HepG2 (cell line): ENCODE results near the gene ECD. TPM values are rescaled to one million over a fixed set of nuclear protein-coding genes. Genes with fewer than 3 reads are reported as not detected.

Experiments
- polyA plus RNA-seq, 8 experiments: library from polyadenylated mRNA; depleted of rRNA in 3 of 8; stranded (reverse) in 7 of 8; unstranded in 1 of 8; fragments of >200 nt; fragmentation: Illumina TruSeq in 4 of 8; extraction: Trizol in 4 of 8; gene quantifications; 2 replicates each; pipeline versions ENCODE4 v1.2.1 to v1.2.3, GENCODE V29; 2011 to 2016; ENCODE audit warnings: low read depth in 4 of 8, missing spikeins in 1 of 8, mixed read lengths in 1 of 8; ENCODE audit not compliant: insufficient read depth in 1 of 8
- small RNA-seq, 3 experiments: library from RNA; depleted of rRNA; stranded (forward); fragments of <200 nt; gene quantifications; one replicate each; pipeline ENCODE3, GENCODE V24; 2012; ENCODE audit warnings: low read depth in 2 of 3, low replicate concordance in 1 of 3; ENCODE audit not compliant: insufficient read length in 3 of 3, insufficient read depth in 2 of 3
- total RNA-seq, 5 experiments: library from RNA; depleted of rRNA; stranded (reverse); fragments of >200 nt; fragmentation: Illumina TruSeq; extraction: Trizol; gene quantifications; 2 replicates each; pipeline ENCODE4 v1.2.3, GENCODE V29; 2016; ENCODE audit warnings: low read depth in 1 of 5

The ECD gene
- total and polyA plus RNA-seq, 2 of the 13 experiments (the other 11 are each of a cell fraction or from before 2014, with no cell fraction given) = 21.5 to 27.6 TPM

Small RNAs within 50 kb of the gene (small RNA-seq; reads per million reads assigned to genes)
- gene RF00019 = 0 reads per million in 3 experiments
- gene SNORA11F = 14.0 to 2,158 (median 198) reads per million in 3 experiments

Other genes starting within 250 kb of the ECD start
- gene PLA2G12B, start 213.2 kb downstream of the ECD start, total RNA-seq (2016; rRNA removed; fragmentation: Illumina TruSeq; extraction: Trizol) = 30.1 and 38.0 TPM in 2 replicates
- gene PLA2G12B, start 213.2 kb downstream of the ECD start, polyA plus RNA-seq (2011; rRNA removed) = 7.5 and 7.7 TPM in 2 replicates
- 39.0 and 63.1 TPM in 2 replicates for gene P4HA1, start 71.1 kb downstream of the ECD start, total RNA-seq (2016; rRNA removed; fragmentation: Illumina TruSeq; extraction: Trizol)
- gene P4HA1, start 71.1 kb downstream of the ECD start, polyA plus RNA-seq (2011; rRNA removed) = 137 and 196 TPM in 2 replicates
- gene NUDT13, start 57.6 kb downstream of the ECD start, total RNA-seq (2016; rRNA removed; fragmentation: Illumina TruSeq; extraction: Trizol) = 2.5 and 4.2 TPM in 2 replicates
- gene NUDT13, start 57.6 kb downstream of the ECD start, polyA plus RNA-seq (2011; rRNA removed) = 5.0 and 6.5 TPM in 2 replicates
- 9.1 and 9.3 TPM in 2 replicates for gene FAM149B1, start 111 bp upstream of the ECD start, total RNA-seq (2016; rRNA removed; fragmentation: Illumina TruSeq; extraction: Trizol)
- gene FAM149B1, start 111 bp upstream of the ECD start, polyA plus RNA-seq (2011; rRNA removed) = 14.7 and 16.8 TPM in 2 replicates
- gene DNAJC9, start 79.2 kb upstream of the ECD start, total RNA-seq (2016; rRNA removed; fragmentation: Illumina TruSeq; extraction: Trizol) = 60.3 and 76.9 TPM in 2 replicates
- 13.4 and 15.9 TPM in 2 replicates for gene DNAJC9, start 79.2 kb upstream of the ECD start, polyA plus RNA-seq (2011; rRNA removed)
- gene MRPS16, start 84.6 kb upstream of the ECD start, total RNA-seq (2016; rRNA removed; fragmentation: Illumina TruSeq; extraction: Trizol) = 135 and 189 TPM in 2 replicates
- gene MRPS16, start 84.6 kb upstream of the ECD start, polyA plus RNA-seq (2011; rRNA removed) = 70.1 and 70.8 TPM in 2 replicates
- 0.13 and 0.27 TPM in 2 replicates for gene CFAP70, start 190.9 kb upstream of the ECD start, total RNA-seq (2016; rRNA removed; fragmentation: Illumina TruSeq; extraction: Trizol)
- 0.33 and 0.38 TPM in 2 replicates for gene CFAP70, start 190.9 kb upstream of the ECD start, polyA plus RNA-seq (2011; rRNA removed)
- gene ANXA7, start 246.1 kb upstream of the ECD start, total RNA-seq (2016; rRNA removed; fragmentation: Illumina TruSeq; extraction: Trizol) = 89.0 and 139 TPM in 2 replicates
- gene ANXA7, start 246.1 kb upstream of the ECD start, polyA plus RNA-seq (2011; rRNA removed) = 54.8 and 59.4 TPM in 2 replicates